GM23338 (cell line): ENCODE data around the gene ERC1.

Source experiments
- CREB1 ChIP-seq: fragments of 250-450 bp; sonication (Bioruptor Pico); IDR thresholded peaks from 2 replicates; pipeline ENCODE4 v1.5.0; 2020; ENCODE audit warnings: low read depth, mild to moderate bottlenecking, moderate library complexity
- CTCF ChIP-seq, 2 experiments: fragments of 200-600 bp in 1 of 2; sonication (generic) in 1 of 2; conservative IDR thresholded peaks; 2 replicates each; pipeline versions ENCODE4 v1.5.1 to v1.6.1; 2016 to 2017; ENCODE audit warnings: antibody characterized with exemption in 2 of 2, low read depth in 2 of 2, mild to moderate bottlenecking in 2 of 2, moderate library complexity in 1 of 2
- EZH2 ChIP-seq: fragments of 200-600 bp; sonication (generic); IDR thresholded peaks from one replicate; pipeline ENCODE4 v1.8.0; 2017; ENCODE audit warnings: antibody characterized with exemption, mild to moderate bottlenecking, low read depth; ENCODE audit not compliant: unreplicated experiment
- EZH2phosphoT487 ChIP-seq: fragments of 200-600 bp; sonication (generic); IDR thresholded peaks from one replicate; pipeline ENCODE4 v1.8.1; 2018; ENCODE audit warnings: antibody characterized with exemption; ENCODE audit not compliant: unreplicated experiment
- POLR2AphosphoS5 ChIP-seq: IDR thresholded peaks from 2 replicates; pipeline ENCODE4 v1.6.1; 2016; ENCODE audit warnings: antibody characterized with exemption, low read depth
- REST ChIP-seq: IDR thresholded peaks from one replicate; pipeline ENCODE4 v1.6.1; 2018; ENCODE audit warnings: antibody characterized with exemption; ENCODE audit not compliant: unreplicated experiment
- STAT1 ChIP-seq: IDR thresholded peaks from one replicate; pipeline ENCODE4 v1.6.1; 2016; ENCODE audit warnings: antibody characterized with exemption; ENCODE audit not compliant: unreplicated experiment

DNA sequence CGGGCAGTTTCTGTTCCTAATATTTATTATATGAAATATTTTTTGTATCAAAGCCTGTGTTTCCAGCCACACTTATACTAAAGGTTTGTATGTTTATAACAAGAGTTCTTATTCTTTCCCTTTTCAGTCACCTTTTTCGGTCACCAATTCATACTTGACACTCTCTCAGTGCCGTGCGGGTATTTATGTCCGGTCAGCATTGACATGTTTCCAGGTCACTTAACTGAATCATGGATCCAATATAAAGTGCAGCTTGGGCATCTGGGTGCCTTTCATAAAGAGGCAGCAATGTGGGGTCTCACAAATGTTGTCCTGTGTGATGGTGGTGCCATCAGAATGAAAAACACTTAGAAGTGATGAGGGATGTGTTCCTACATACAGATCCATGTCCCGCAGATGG is 141.3 kb downstream of the ERC1 start:
- TF ChIP-seq EZH2 (no peak), CTCF (conservative IDR thresholded peaks at IDR 0.05; ENCODE audit: low read depth in 2 of 2) (no peak), POLR2AphosphoS5 (no peak), EZH2phosphoT487 (no peak), REST (no peak), STAT1 (no peak), CREB1 (CRISPR knock-in tag) (no peak)
